Midbrain (tissue), 1 donor: ENCODE measurements around the gene PARD6A.
A peak's percentile ranks its signal among the peaks of the same experiment; 100 is the strongest.

ENCODE experiments used
- DNase-seq: peaks from one replicate; lab custom pipeline; 2025; lab: John Stamatoyannopoulos, UW

The PARD6A gene

DNA sequence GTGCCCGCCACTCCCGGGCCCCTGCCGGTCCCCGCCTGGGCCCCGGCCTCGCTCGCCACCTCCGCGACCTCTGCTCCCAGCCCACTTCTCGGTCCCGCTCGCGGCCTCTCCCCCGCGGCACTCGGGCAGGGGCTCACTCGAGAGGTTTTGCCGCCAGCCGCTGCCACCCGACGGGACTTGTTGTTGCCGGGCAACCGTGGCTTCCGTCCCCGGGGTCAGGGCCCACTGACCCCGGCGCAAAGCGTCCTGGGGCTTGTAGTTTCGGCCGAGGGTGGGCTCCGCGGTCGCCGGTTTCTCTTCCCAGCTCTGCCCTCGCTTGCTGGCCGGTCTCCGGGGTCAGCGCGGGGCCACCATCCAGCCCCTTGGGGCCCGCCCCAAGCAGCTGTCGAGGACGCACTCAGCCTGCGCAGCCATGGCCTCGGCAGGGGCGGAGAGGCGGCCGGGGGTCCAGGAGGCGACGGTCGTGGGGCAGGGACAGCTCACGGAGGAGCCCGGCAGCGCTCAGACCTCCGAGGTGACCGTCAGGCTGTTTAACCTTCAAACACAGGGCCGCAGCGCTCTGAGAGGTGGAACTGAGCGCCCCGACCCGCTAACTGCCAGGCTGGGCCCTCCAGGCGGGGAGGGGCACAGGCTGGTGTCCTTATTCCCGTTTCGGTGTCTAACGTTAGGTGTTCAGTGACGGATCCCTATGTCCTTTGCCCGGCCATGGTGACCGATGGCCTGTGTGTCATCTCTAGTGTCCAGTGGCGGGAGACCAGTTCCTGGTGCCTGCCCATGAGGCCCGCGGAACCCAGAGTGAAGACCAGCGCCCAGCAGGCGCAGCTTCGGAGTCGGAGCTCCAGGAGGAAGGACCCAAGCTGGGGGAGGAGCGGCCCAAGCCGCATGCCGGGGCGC is 6.0 kb downstream of the PARD6A start, which contains the start of the genes C16orf86 and ENKD1:
C16orf86 (plus strand) TSS at position 256 of the 894 bp plus-strand sequence; CDS start at position 413, 157 bp downstream.
ENKD1 (minus strand) TSS at position 192 of the 894 bp plus-strand sequence. CDS start 308 bp downstream, outside the sequence.
- DNase-seq, result peak; percentile 80

- no peak for DNase-seq
Observed at GRCh38 chr16:67667453-67667816, 6.7 kb downstream of the PARD6A start.

DNA sequence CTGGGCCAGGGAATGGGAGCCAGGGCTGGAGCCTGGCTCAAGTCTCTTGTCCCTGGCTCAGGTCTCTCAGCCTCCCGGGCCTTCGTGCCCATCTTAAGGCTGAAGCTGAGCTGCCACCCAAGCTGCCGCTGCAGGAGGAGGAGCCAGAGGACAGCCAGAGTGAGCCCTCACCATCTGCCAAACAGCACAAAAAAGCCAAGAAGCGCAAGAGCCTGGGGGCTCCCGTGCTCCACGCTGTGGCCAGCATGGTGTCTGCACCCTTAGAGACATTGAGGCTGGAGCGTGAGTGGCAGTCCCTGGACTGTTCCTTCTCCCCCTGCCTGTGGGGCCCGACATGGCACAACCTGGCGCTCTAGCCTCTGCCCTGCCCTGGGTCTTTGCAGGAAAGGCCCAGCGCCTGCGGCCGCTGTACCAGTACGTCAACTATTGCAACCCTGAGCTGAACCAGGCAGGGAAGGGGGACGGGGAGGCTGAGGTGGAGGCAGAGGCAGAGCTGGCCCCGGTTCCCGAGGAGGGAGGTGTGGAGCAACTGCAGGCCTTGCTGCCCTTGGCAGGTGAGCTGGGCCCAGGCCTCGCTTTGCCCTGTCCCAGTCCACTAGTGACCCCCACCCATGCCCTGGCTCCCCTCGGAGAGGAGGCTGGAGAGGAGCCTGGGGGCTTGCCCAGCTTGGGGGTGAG is 7.2 kb downstream of the PARD6A start:
- peak; percentile 85 for DNase-seq

- DNase-seq, result no peak
Observed at GRCh38 chr16:67668495-67669157, 7.9 kb downstream of the PARD6A start.

DNA sequence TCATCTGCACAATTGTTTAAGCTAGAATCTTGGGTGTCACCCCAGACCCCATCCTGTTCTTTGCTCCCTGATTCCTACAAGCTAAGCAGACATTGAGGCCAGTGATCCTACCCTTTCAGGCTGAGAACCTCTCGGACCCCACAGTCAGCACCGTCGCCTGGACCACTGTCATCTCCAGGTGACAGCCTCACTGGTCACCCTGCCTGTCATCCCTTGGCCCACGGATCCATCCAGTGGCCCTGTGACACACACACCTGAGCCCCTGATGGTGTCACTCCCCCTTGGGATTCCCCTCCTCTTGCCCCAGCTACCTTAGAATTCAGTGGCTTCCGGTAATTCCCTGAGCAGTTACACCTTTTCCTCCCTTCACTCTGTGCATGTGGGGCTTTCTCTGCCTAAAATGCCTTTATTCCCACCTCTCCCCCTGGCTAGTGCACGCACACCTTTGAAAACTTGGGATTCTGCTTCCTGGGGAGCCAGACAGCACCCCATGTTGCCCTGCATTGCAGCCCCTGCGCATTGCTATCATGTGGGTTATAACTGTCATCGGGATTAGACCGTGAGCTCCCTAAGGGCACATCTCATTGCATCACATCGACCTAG is 8.8 kb downstream of the PARD6A start:
- DNase-seq, result no peak

DNA sequence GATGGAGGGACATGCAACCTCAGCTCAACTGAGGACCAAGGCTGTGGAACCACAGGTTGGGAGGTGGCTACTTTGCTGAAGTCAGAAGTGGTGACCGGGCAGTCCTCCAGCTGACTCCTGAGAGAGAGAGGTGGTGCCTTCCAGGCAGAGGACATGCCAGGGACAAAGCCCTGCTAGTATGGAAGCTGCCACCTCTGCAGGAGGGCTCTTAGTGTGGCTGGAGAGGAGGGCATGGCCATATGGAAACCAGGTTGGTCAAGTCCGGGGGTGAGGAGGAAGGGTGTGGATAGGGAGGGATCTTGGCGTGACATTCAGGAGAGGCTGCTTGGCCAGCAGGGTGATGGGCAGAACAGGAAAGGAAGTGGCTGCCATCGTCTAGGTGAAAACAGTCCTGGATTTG is 11.5 kb downstream of the PARD6A start:
- DNase-seq, result no peak

DNA sequence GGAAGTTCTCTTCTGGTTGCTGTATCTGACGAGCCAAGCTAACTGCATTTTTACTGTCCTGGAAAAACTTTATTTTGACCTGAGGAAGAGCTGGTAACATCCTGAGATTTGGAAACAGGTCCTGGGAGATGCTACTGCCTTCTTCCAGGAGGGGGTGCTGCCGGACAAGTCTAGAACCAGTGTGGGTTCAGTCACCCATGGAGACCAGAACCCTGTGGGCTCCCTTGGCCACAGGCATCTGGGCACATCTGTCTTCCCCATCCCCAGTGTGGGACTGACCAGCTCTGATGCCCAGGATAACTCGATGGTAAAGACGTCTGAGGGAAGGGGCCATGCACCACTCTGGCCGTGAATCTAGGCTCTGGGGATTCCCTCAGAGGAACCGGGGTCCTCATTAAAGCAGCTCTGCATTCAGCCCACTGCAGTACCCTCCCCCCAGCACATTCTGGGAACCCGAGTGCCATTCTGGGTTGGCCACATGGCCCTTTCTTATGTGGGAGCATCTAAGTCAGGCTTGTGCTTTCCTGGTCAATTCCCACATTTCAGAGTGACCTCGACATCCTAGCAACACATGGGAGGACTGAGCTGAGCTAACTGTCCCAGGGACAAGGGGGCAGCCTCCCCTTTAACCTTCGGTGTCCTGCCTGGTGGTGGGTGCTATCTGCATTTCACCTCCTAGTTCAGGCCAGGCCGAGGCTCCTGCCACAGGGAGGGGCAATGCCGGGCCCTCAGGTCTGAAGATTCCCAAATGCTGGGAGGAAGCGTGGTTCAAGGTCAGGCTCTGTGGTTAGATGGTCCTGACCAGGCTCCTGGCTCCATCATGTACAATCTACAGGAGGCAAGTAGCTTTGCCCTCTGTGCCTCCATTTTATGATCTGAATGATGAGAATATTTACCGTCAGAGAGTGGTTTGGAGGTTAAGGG is 12.2 kb downstream of the PARD6A start:
- peak; percentile 44 for DNase-seq

DNA sequence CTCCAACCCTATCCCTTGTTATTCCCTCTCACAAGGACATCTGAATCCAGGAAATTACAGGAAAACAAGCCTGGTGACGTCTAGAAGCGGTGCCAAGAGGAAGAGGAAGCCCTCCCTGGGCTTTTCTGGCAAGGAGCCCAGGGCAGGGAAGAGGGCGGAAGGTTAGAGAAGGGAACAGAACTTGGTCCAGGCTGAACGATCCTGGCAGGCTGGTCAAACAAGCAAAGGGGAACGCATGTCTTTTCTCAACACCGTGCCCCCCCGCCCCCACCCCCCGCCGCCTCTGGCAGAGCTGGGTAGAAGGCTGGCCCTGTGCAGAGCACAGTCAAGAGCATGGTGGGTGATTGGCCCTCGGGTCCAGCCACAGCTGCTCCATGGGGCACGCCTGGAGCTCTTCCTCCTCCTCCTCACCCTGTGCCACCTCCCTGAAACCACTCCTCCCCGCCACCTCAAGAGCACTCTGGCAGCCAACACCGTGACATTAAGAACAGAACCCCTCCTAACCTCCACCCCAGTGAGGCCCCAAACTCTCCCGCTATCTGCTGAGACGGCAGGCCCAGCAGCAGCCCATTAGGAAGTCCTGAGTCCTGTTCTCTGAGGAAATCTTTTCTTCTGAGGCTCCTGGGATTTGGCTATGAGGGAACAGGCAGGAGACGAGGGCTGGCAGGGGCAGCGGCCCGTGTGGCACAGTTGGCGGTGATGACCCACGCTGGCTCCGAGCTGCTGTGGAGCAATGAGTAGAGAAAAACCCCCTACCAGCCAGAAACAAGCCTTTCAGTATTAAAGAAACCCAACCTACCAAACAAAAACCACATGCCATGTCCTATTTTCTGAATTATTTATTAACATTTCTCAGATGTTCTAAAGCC is 13.2 kb downstream of the PARD6A start:
- peak; percentile 20 for DNase-seq

DNA sequence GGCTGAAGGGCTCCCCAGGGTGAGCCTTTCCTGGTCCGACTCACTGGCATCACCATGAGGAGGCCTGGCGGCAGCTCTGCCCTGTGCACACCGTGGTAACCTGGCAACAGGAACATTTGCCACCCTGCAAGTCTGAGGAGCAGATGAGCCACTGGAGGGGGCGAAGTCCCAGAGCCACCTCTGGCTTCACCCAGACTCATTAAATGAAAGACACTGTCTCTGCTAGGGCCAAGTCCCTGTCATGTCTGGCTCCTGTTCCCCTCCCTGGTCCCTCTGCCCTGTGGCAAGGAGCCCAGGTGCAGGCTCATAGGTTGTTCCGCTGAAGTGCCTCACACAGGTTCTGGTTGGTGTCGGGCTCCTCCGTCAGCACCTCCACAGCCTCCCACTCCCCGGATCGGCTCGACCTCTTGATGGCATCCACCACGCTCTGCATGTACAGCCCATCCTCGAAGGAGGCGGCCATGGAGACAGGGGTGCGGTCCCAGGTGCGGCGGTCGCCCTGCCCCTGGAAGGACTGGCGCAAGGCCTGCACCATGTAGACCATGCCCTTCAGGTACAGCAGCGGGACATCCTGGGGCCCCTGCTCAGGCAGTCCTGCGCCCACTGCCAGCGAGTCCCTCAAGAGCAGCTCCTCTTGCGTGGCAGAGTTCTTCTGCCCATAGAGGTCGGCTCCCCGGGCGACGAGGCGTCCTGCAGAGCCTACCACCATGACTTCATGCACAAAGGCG is 14.3 kb downstream of the PARD6A start:
- no peak for DNase-seq

DNA sequence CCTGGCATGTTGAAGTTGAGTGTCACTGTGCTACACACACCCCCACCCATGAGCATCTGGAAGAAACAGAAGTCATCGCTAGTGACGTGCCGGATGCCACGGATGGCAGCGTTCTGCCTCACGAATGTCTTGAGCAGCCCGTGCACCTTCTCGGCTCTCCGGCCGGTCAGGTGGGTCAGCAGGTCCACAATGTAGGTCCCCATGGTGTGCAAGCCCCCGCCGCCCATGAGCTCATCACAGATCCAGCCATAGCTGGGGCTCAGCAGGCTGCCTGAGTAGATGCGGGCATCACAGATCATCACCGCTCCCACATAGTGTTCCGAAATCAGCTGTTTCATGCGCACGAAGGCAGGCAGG is 14.8 kb downstream of the PARD6A start:
- no peak for DNase-seq

- DNase-seq, result no peak
Observed at GRCh38 chr16:67675999-67676398, 15.2 kb downstream of the PARD6A start.

DNA sequence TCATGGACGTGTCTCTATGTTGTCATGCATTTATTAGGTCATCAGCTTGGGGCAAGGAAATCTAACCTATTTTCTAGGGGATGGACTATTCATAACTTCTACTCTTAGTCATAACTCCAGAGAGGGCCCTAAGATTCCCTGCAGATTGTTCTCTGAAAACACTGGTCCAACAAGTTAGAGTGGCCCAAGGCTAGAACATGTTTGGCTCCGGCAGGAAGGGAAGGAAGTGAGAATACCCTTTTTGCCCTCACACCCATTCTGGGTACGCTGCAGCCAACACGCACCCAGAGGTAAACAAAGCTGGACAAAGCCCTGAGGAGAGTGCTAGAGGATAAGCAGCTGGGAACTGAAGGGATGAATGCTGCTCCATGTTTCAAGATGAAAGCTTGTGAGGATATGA is 15.8 kb downstream of the PARD6A start:
- DNase-seq, result no peak

GRCh38 chr16:67676939-67677338 is 16.2 kb downstream of the PARD6A start:
- no peak for DNase-seq

- no peak for DNase-seq
Observed at GRCh38 chr16:67677712-67678111, 17.0 kb downstream of the PARD6A start.

DNA sequence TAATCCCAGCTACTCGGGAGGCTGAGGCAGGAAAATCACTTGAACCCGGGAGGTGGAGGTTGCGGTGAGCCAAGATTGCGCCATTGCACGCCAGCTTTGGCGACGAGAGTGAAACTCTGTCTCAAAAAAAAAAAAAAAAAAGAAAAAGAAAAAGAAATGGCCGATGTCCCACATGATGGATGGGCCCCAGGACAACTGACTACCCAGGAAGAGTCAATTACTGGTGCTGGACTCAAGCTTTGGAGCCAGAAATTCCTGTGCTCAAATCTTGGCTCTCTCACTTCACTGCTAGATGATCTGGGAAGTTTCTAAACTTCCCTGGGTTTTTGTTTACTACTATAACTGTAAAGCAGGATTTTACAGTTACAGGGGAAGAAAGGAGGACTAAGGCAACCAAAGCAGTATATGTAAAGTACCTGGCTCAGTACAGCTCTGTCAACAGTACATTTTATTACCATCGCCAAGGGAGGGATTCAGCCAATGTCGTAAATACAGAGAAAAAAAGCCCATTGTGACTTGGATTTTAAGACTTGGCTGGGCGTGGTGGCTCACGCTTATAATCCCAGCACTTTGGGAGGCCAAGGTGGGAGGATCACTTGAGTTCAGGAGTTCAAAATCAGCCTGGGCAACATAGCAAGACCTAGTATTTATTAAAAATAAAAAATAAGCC is 17.7 kb downstream of the PARD6A start:
- no peak for DNase-seq

DNA sequence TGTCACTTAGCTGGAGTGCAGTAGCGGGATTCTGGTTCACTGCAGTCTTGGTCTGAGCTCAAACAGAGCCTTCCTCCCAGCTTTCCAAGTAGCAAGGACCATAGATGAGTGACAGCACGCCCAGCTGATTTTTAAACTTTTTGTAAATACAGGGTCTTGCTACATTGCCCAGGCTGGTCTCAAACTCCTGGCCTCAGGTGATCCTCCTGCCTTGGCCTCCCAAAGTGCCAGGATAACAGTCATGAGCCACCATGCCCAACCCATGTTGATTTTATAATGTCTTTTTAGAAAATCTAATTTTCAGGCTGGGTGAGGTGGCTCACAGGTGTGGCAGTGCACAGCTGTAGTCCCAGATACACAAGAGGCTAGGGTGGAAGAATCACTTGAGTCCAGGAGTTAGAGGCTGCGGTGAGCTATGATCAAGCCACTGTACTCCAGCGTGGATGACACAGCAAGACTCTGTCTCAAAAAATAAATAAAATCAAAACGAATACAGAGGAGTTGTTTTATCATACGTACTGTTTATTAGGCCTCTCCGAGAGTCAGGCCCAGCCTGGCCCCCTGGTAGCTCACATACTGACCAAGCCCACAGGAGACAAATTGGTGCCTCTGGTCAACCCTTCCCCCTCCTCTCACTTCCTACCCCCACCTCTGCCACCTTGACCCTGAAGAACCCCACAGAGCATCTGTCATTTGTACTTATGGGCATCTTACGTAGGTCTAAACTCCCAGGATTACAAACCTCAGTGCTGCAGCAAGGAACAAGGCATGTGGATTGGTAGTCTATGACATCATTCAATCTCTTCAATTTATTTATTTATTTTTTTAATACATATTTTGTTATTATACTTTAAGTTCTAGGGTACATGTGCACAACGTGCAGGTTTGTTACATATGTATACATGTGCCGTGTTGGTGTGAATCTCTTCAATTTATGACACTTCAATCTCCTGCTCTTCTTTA is 19.5 kb downstream of the PARD6A start:
- no peak for DNase-seq

GRCh38 chr16:67683767-67684166 is 23.0 kb downstream of the PARD6A start:
- no peak for DNase-seq
